Natural killer cell (primary cell): ENCODE data around the gene RTKN. TPM values are rescaled to one million over a fixed set of nuclear protein-coding genes. Genes with fewer than 3 reads are reported as not detected.

Experiments
- ATAC-seq, 3 donors: fragments of 150-1000 bp in 2 of 3; fragments of 200-7000 bp in 1 of 3; cut with Tn5 transposase; 1 replicate in 1 of 3; 2 replicates in 2 of 3; pipeline ENCODE4 v1.10.0; 2021; ENCODE audit warnings: mild to moderate bottlenecking in 2 of 3, moderate library complexity in 2 of 3
- DNase-seq, 2 donors: peaks; one replicate each; pipeline versions ENCODE4 v3.0.0 to v3.0.0-alpha.2; 2013 to 2021; ENCODE audit warnings: mixed read lengths in 1 of 2
- H3K27ac ChIP-seq: one replicate; pipeline ENCODE4 v1.5.1; 2013; ENCODE audit warnings: mild to moderate bottlenecking, low read length
- H3K27me3 ChIP-seq: one replicate; pipeline ENCODE4 v1.6.1; 2013; ENCODE audit warnings: low read length; ENCODE audit not compliant: control insufficient read depth, insufficient read depth
- H3K36me3 ChIP-seq: one replicate; pipeline ENCODE4 v1.6.1; 2013; ENCODE audit warnings: low read length; ENCODE audit not compliant: control insufficient read depth, insufficient read depth
- H3K4me1 ChIP-seq: one replicate; pipeline ENCODE4 v1.6.1; 2013; ENCODE audit warnings: low read length; ENCODE audit not compliant: control insufficient read depth, insufficient read depth
- H3K4me3 ChIP-seq: one replicate; pipeline ENCODE4 v1.5.1; 2013; ENCODE audit warnings: low read length
- H3K9me3 ChIP-seq: one replicate; pipeline ENCODE4 v1.6.1; 2013; ENCODE audit warnings: low read length; ENCODE audit not compliant: control insufficient read depth, insufficient read depth
- H3K27ac Mint-ChIP-seq, 2 donors: one replicate each; pipeline ENCODE4 v1.8.0; 2022; ENCODE audit warnings: mild to moderate bottlenecking in 2 of 2, mixed read lengths in 2 of 2, moderate library complexity in 1 of 2
- H3K27me3 Mint-ChIP-seq, 2 donors: one replicate each; pipeline ENCODE4 v1.8.0; 2022; ENCODE audit warnings: low read depth in 2 of 2, mixed read lengths in 2 of 2
- H3K36me3 Mint-ChIP-seq: one replicate; pipeline ENCODE4 v1.8.0; 2022; ENCODE audit warnings: mixed read lengths
- H3K4me1 Mint-ChIP-seq, 2 donors: one replicate each; pipeline ENCODE4 v1.8.0; 2022; ENCODE audit warnings: mixed read lengths in 2 of 2
- H3K4me3 Mint-ChIP-seq: one replicate; pipeline ENCODE4 v1.8.0; 2022; ENCODE audit warnings: mild to moderate bottlenecking, moderate library complexity, mixed read lengths
- H3K9me3 Mint-ChIP-seq, 2 donors: one replicate each; pipeline ENCODE4 v1.8.0; 2022; ENCODE audit warnings: mixed read lengths in 2 of 2
- CTCF ChIP-seq: fragments of 200-600 bp; IDR thresholded peaks from one replicate; pipeline ENCODE4 v1.8.0; 2022; ENCODE audit warnings: antibody characterized with exemption
- WGBS: methylation state at CpG from one replicate; pipeline ENCODE4 v1.1.7; 2013; ENCODE audit warnings: missing lambda C conversion rate; ENCODE audit not compliant: insufficient coverage; 5-methylcytosine and 5-hydroxymethylcytosine counted together
- intact Hi-C: fragments of 100-400 bp; cut with micrococcal nuclease; formaldehyde crosslinking; loops from one replicate; pipeline ENCODE4 v1.14.2; 2022
- total RNA-seq, 4 donors: library from RNA; stranded (reverse); fragments of 120-200 nt in 1 of 4; gene quantifications; one replicate each; pipeline versions ENCODE4 v1.2.3 to v1.2.4, GENCODE V29; 2013 to 2022

RTKN gene
- total RNA-seq, 3 donors from 2014 or later (not counting 1 experiment from before 2014, with no cell fraction given): 11.0 to 26.5 (median 15.1) TPM

GRCh38 chr2:74375838-74376237 is 65.9 kb downstream of the RTKN start:
- ATAC-seq (no peak), DNase-seq (no peak)
- H3K4me3 Mint-ChIP-seq: no peak overlapping the region
- H3K27ac Mint-ChIP-seq: no peak overlapping the region
- Histone ChIP-seq H3K4me1 (peaks cover 24% of the 10 kb centered on the region), H3K27me3 (no peaks in the 10 kb centered on the region), H3K9me3 (no peaks in the 10 kb centered on the region), H3K4me3 (no peak overlapping the region), H3K36me3 (peaks cover 27% of the 10 kb centered on the region), H3K27ac (no peak overlapping the region)
- H3K36me3 Mint-ChIP-seq: peaks cover 5% of the 10 kb centered on the region
- no peak for TF ChIP-seq CTCF
- 59% methylated on average over 2 of the region's 2 CpGs for WGBS
- H3K9me3 Mint-ChIP-seq: no peaks in the 10 kb centered on the region
- peaks cover 55 to 62% of the 10 kb centered on the region in 2 donors for H3K4me1 Mint-ChIP-seq
- intact Hi-C loops: no loop called here
- H3K27me3 Mint-ChIP-seq: no peaks in the 10 kb centered on the region

Other genes with a start within 250 kb of the RTKN start
- gene MTHFD2, start 243.3 kb downstream of the RTKN start, total RNA-seq: 10 to 100 TPM; 28.7 to 41.1 (median 40.5) TPM
- 1 to 10 TPM; 5.3 to 8.4 (median 8.0) TPM for gene SLC4A5, start 98.5 kb downstream of the RTKN start, total RNA-seq
- gene DCTN1, start 61.6 kb downstream of the RTKN start, total RNA-seq: 100 to 1,000 TPM; 103 to 116 (median 116) TPM
- gene C2orf81, start 20.3 kb downstream of the RTKN start, total RNA-seq: 1 to 10 TPM; 1.7 to 3.2 (median 1.7) TPM
- 10 to 100 TPM; 28.0 to 35.3 (median 28.0) TPM for gene WDR54, start 20.2 kb downstream of the RTKN start, total RNA-seq
- 10 to 100 TPM; 34.0 to 48.0 (median 37.7) TPM for gene INO80B, start 13.2 kb upstream of the RTKN start, total RNA-seq
- 10 to 100 TPM; 65.1 to 68.3 (median 65.4) TPM for gene WBP1, start 16.5 kb upstream of the RTKN start, total RNA-seq
- gene MOGS, start 23.4 kb upstream of the RTKN start, total RNA-seq: 10 to 100 TPM; 87.0 to 93.4 (median 91.5) TPM
- gene MRPL53, start 30.7 kb upstream of the RTKN start, total RNA-seq: 10 to 100 TPM; 42.4 to 49.7 (median 42.4) TPM
- gene CCDC142, start 41.1 kb upstream of the RTKN start, total RNA-seq: 10 to 100 TPM; 14.9 to 25.2 (median 15.6) TPM
- 10 to 100 TPM; 51.3 to 59.7 (median 53.1) TPM for gene TTC31, start 41.1 kb upstream of the RTKN start, total RNA-seq
- 1 to 10 TPM; 1.7 to 1.9 (median 1.8) TPM for gene LBX2, start 57.7 kb upstream of the RTKN start, total RNA-seq
- 10 to 100 TPM; 22.9 to 35.9 (median 33.2) TPM for gene PCGF1, start 65.8 kb upstream of the RTKN start, total RNA-seq
- gene TLX2, start 72.5 kb upstream of the RTKN start, total RNA-seq: under 1 TPM in 2 of 3 donors, not detected in 1; 0.23 to 0.45 TPM
- gene DQX1, start 84.3 kb upstream of the RTKN start, total RNA-seq: under 1 TPM in 2 of 3 donors, not detected in 1; 0.21 to 0.43 TPM
- gene AUP1, start 87.8 kb upstream of the RTKN start, total RNA-seq: 100 to 1,000 TPM; 234 to 242 (median 237) TPM
- 10 to 100 TPM; 32.1 to 47.6 (median 45.2) TPM for gene HTRA2, start 88.0 kb upstream of the RTKN start, total RNA-seq
- 1 to 10 TPM in 1 of 3 donors, under 1 TPM in 2; 0.43 to 2.0 (median 0.93) TPM for gene LOXL3, start 112.0 kb upstream of the RTKN start, total RNA-seq
- 10 to 100 TPM; 17.4 to 24.9 (median 23.9) TPM for gene DOK1, start 112.8 kb upstream of the RTKN start, total RNA-seq
- not detected for gene M1AP, start 206.4 kb upstream of the RTKN start, total RNA-seq
- 10 to 100 TPM in 2 of 3 donors, 1 to 10 TPM in 1; 7.3 to 18.0 (median 10.8) TPM for gene SEMA4F, start 212.3 kb upstream of the RTKN start, total RNA-seq